Smooth muscle cell of the pulmonary artery (primary cell): Measurements from ENCODE around the gene SPEF1. TPM values are rescaled to one million over a fixed set of nuclear protein-coding genes. Genes with fewer than 3 reads are reported as not detected.

Experiments
- total RNA-seq: library from RNA; depleted of rRNA; stranded (reverse); fragments of >200 nt; gene quantifications from 2 replicates; pipeline ENCODE4 v1.2.3, GENCODE V29; 2014

SPEF1 gene
- 0.13 and 0.20 TPM in 2 replicates for total RNA-seq

GRCh38 chr20:3781153-3781910, at the start of gene SPEF1:
TSS of gene SPEF1 (minus strand) at chr20:3781448. CDS start at chr20:3781287, 161 bp downstream.

GRCh38 chr20:3820048-3820900, 39.0 kb upstream of the SPEF1 start, which contains the start of gene AP5S1:
TSS of gene AP5S1 (plus strand) at chr20:3820547. CDS start at chr20:3822118, 1,571 bp downstream.

GRCh38 chr20:3795511-3796468, 14.5 kb upstream of the SPEF1 start, which contains the start of gene CDC25B:
TSS of gene CDC25B (plus strand) at chr20:3796310. CDS start at chr20:3796532, 222 bp downstream.

GRCh38 chr20:3786665-3787323, 5.5 kb upstream of the SPEF1 start, which contains the start of gene CENPB:
TSS of gene CENPB (minus strand) at chr20:3786740. CDS start at chr20:3786483, 257 bp downstream.

GRCh38 chr20:3767427-3768341, 13.6 kb downstream of the SPEF1 start, which contains the start of gene ADISSP:
TSS of gene ADISSP (minus strand) at chr20:3767753. CDS start at chr20:3760100, 7,653 bp downstream.

GRCh38 chr20:3732327-3733118, 48.7 kb downstream of the SPEF1 start, which contains the start of gene HSPA12B:
TSS of gene HSPA12B (plus strand) at chr20:3732685. CDS start at chr20:3738675, 5,990 bp downstream.

Other genes starting within 250 kb of the SPEF1 start
- not detected in 2 replicates for gene GFRA4, start 118.0 kb downstream of the SPEF1 start, total RNA-seq
- 11.3 and 15.3 TPM in 2 replicates for gene ADAM33, start 99.4 kb downstream of the SPEF1 start, total RNA-seq
- not detected in 2 replicates for gene SIGLEC1, start 68.8 kb downstream of the SPEF1 start, total RNA-seq
- 0.03 TPM in 1 of 2 replicates, not detected in the other for gene HSPA12B, start 48.8 kb downstream of the SPEF1 start, total RNA-seq
- 17.5 and 32.5 TPM in 2 replicates for gene ADISSP, start 13.7 kb downstream of the SPEF1 start, total RNA-seq
- gene CENPB, start 5.3 kb upstream of the SPEF1 start, total RNA-seq, result 101 and 113 TPM in 2 replicates
- gene CDC25B, start 14.9 kb upstream of the SPEF1 start, total RNA-seq, result 32.2 and 33.4 TPM in 2 replicates
- 18.2 and 19.5 TPM in 2 replicates for gene AP5S1, start 39.1 kb upstream of the SPEF1 start, total RNA-seq
- gene MAVS, start 65.4 kb upstream of the SPEF1 start, total RNA-seq, result 30.9 and 34.4 TPM in 2 replicates
- 41.0 and 41.4 TPM in 2 replicates for gene PANK2, start 107.9 kb upstream of the SPEF1 start, total RNA-seq
- 29.1 and 34.0 TPM in 2 replicates for gene RNF24, start 234.1 kb upstream of the SPEF1 start, total RNA-seq